ENCODE measurements around the gene SNN.

The SNN gene

DNA sequence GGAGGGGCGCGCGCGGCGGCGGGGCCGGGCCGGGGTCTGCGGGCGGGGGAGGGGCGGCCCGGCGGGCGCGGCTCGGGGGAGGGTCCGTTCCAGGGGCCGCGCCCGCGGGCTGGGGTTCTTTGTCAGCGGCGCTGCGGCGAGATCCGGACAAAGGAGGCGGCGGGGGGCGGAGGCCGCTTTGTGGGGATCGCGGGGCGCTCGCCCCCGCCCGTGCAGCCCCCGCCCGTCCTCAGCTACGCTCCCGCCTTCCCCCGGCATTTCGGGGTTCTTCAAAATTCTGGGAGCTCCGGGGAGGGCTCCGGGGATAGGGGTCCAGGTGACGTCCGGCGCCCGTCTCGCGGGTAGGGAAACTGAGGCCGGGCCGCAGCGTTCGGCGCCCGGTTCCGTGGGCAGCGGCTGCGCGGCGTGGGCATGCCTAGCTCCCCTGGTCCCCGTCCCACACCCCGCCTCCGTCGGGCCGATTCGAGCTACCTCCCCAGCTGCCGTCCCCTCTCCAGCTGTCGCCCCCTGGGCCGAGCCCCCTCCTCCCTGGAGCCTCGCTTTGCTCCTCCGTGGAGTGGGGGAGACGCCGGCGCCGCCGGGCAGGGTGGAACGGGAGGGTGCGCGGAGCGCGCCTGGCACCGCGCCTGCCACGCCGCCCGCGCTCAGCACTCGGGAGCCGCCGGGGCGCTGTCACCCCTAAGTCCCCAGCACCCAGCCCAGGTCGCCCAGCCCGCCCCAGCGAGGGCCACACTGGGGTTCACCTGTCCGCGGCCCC lies 546 bp downstream of the SNN start:
- no CpG with 5 or more reads among the region's 97 CpGs for WGBS, 2 donors (ENCODE audit: extremely low coverage in 2 of 2, insufficient read length in 2 of 2, insufficient replicate concordance in 1 of 2)
- H2BK5ac ChIP-seq (ENCODE audit: low read length) = peak overlapping the region; percentile 90
- peak overlapping the region; percentile 100 for H2AK5ac ChIP-seq (ENCODE audit: low read depth, low read length)
- H3K4me2 ChIP-seq (ENCODE audit: insufficient read depth, low read length, poor library complexity, severe bottlenecking) = peak overlapping the region; percentile 69
- H2BK12ac ChIP-seq (ENCODE audit: low read length) = peak overlapping the region; percentile 66
- no peaks in the 10 kb centered on the region for H3K9me3 ChIP-seq (replicated peaks in 1 of 2; ENCODE audit: control insufficient read depth in 2 of 2, insufficient read depth in 1 of 2, low read depth in 1 of 2, low read length in 2 of 2)
- H3K79me1 ChIP-seq (ENCODE audit: low read depth, low read length) = peaks cover 37% of the 10 kb centered on the region
- H4K91ac ChIP-seq (ENCODE audit: low read depth, low read length, poor library complexity) = peak overlapping the region; percentile 81
- H2BK120ac ChIP-seq (ENCODE audit: low read depth, low read length) = peak overlapping the region; percentile 61
- H2BK15ac ChIP-seq (ENCODE audit: low read length) = peak overlapping the region; percentile 93
- H3K27me3 ChIP-seq (ENCODE audit: control insufficient read depth in 3 of 3, insufficient read depth in 3 of 3, low read depth in 1 of 3, low read length in 3 of 3) = no peaks in the 10 kb centered on the region
- H3K36me3 ChIP-seq (replicated peaks in 1 of 2; ENCODE audit: control insufficient read depth in 2 of 2, insufficient read depth in 2 of 2, low read length in 2 of 2) = peaks cover 6 to 29% of the 10 kb centered on the region in 2 donors
- H3K23ac ChIP-seq (ENCODE audit: low read depth, low read length, poor library complexity) = peak overlapping the region; percentile 85
- peak overlapping the region; percentile 100 for H3K18ac ChIP-seq (ENCODE audit: low read length)
- H3K4me1 ChIP-seq (ENCODE audit: control insufficient read depth in 2 of 2, insufficient read depth in 1 of 2, low read depth in 1 of 2, low read length in 2 of 2) = peaks cover 24 to 36% of the 10 kb centered on the region in 2 donors
- H3K4me3 ChIP-seq (ENCODE audit: low read length in 2 of 2) = peak overlapping the region; percentile 96 to 99
- peak overlapping the region; percentile 98 for H3K4ac ChIP-seq (ENCODE audit: low read length)
- H4K8ac ChIP-seq (ENCODE audit: low read depth, low read length) = peak overlapping the region; percentile 31
- peak overlapping the region; percentile 83 for H2AFZ ChIP-seq (ENCODE audit: low read length)
- H3K9ac ChIP-seq (ENCODE audit: low read depth, low read length, poor library complexity) = peak overlapping the region; percentile 100
- peak; percentile 45 for DNase-seq (ENCODE audit: low spot score)
- no peak overlapping the region for H3K27ac ChIP-seq (replicated peaks; ENCODE audit: low read length)
- H3K14ac ChIP-seq (ENCODE audit: low read length) = peak overlapping the region; percentile 95

DNA sequence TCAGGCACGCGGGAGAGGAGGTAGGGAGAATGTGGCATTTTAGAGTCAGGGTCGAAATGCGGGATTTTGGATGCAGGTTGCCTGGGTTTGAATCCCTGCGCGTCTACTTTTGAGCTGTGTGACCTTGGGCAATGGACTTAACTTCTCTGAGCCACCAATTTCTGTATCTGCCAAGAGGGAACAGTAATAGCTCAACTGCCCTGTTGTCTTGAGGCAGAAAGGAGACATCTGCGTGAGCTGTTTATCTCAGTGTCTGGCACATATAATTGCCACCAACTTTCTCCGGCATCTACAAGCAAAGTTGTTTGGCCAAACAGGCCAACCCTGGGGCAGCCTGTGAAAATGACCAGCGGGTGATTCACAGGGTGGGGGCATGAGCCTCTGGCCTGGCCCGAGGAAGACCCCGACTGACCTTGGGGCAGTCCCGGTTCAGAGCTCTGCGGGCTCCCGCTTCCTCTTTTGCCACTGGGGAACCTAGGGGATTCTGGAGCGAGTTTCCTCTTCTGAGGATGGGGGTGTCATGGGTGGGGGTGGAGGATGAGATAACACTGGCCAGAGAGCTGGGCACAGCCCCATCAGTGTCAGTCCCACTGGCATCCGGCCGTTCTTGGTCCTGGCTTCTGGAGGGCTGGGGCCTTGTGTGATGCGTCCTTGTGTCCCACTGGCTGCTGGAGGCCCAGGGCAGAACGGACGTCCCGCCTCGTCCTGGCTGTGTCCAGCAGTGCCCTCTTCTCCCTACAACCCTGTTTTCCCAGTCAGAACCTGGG lies 1.3 kb downstream of the SNN start:
- H3K27ac ChIP-seq (replicated peaks; ENCODE audit: low read length) = no peak overlapping the region
- no peak overlapping the region for H4K91ac ChIP-seq (ENCODE audit: low read depth, low read length, poor library complexity)

DNA sequence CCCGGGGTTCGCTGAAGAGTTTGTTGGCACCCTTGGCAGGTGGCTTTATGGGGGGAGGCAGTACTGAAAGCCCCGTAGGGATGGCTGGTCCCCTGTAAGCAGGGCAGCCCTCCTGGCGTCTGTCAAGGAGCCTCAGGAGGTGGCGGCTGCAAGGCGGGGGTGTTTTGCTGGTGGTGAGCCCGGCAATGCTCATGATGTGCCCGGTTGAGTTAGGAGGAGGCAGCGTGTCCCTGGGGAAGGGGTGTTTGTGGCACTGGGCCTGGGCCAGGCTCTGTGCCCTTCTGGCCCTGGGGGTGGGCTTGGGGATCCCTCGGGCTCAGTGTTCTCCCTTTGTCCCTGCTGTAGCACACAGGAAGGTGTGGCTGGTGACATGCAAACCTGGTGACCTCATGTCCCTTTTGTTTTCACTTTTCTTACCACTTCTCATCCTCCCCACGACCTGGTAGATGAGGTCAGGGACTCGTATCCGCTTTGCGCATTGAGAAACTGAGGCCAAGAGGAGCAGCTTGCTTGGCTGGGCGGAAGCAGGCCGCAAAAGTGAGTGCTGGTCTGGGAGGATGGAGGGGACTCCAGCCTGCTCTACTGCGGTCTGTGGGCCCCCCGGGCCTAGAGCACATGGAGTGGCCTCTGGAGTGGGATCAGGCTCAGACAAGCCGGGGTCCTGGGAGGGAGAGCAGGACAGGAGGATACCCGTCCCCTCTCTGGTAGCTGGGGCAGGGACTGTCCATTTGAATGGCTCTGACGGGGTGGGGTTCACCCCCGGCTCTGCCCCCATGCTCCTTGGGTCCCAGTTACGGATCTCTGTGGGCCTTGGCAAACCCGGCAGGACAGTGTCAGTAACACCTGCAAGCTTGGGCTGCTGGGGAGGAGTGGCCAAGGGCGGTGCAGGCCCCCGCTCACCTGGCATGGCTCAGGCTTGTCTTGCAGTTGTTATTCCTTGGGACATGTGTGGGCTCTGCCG lies 2.2 kb downstream of the SNN start:
- no peaks in the 10 kb centered on the region for H3K27me3 ChIP-seq (ENCODE audit: control insufficient read depth in 3 of 3, insufficient read depth in 3 of 3, low read depth in 1 of 3, low read length in 3 of 3)
- H2BK12ac ChIP-seq (ENCODE audit: low read length) = no peak overlapping the region
- H3K4me1 ChIP-seq (ENCODE audit: control insufficient read depth in 2 of 2, insufficient read depth in 1 of 2, low read depth in 1 of 2, low read length in 2 of 2) = peaks cover 13 to 28% of the 10 kb centered on the region in 2 donors
- peak overlapping the region; percentile 69 for H3K4me2 ChIP-seq (ENCODE audit: insufficient read depth, low read length, poor library complexity, severe bottlenecking)
- no peak overlapping the region for H2BK120ac ChIP-seq (ENCODE audit: low read depth, low read length)
- H2BK5ac ChIP-seq (ENCODE audit: low read length) = peak overlapping the region; percentile 1
- peak overlapping the region; percentile 66 for H3K18ac ChIP-seq (ENCODE audit: low read length)
- no peak overlapping the region for H4K91ac ChIP-seq (ENCODE audit: low read depth, low read length, poor library complexity)
- H3K79me1 ChIP-seq (ENCODE audit: low read depth, low read length) = peaks cover 45% of the 10 kb centered on the region
- no peak overlapping the region for H2AFZ ChIP-seq (ENCODE audit: low read length)
- H3K27ac ChIP-seq (replicated peaks; ENCODE audit: low read length) = no peak overlapping the region
- no peak overlapping the region for H3K4ac ChIP-seq (ENCODE audit: low read length)
- H3K36me3 ChIP-seq (replicated peaks in 1 of 2; ENCODE audit: control insufficient read depth in 2 of 2, insufficient read depth in 2 of 2, low read length in 2 of 2) = peaks cover 10 to 45% of the 10 kb centered on the region in 2 donors
- no peak overlapping the region for H2BK15ac ChIP-seq (ENCODE audit: low read length)
- no peak overlapping the region for H4K8ac ChIP-seq (ENCODE audit: low read depth, low read length)
- peaks cover 0 to 2% of the 10 kb centered on the region in 2 donors for H3K9me3 ChIP-seq (replicated peaks in 1 of 2; ENCODE audit: control insufficient read depth in 2 of 2, insufficient read depth in 1 of 2, low read depth in 1 of 2, low read length in 2 of 2)
- peak overlapping the region; percentile 90 for H3K23ac ChIP-seq (ENCODE audit: low read depth, low read length, poor library complexity)
- no peak overlapping the region for H2AK5ac ChIP-seq (ENCODE audit: low read depth, low read length)
- WGBS, 2 donors (ENCODE audit: extremely low coverage in 2 of 2, insufficient read length in 2 of 2, insufficient replicate concordance in 1 of 2) = no CpG with 5 or more reads among the region's 27 CpGs
- H3K14ac ChIP-seq (ENCODE audit: low read length) = peak overlapping the region; percentile 47
- peak overlapping the region; percentile 43 to 96 for H3K4me3 ChIP-seq (ENCODE audit: low read length in 2 of 2)
- peak overlapping the region; percentile 91 for H3K9ac ChIP-seq (ENCODE audit: low read depth, low read length, poor library complexity)
- no peak for DNase-seq (ENCODE audit: low spot score)

More for the DNA sequence above, 1.3 kb downstream of the SNN start:
- Histone ChIP-seq H3K4me2 (ENCODE audit: insufficient read depth, low read length, poor library complexity, severe bottlenecking) (peak overlapping the region; percentile 69), H3K36me3 (replicated peaks in 1 of 2; ENCODE audit: control insufficient read depth in 2 of 2, insufficient read depth in 2 of 2, low read length in 2 of 2) (peaks cover 10 to 37% of the 10 kb centered on the region in 2 donors), H2AFZ (ENCODE audit: low read length) (no peak overlapping the region), H2BK5ac (ENCODE audit: low read length) (no peak overlapping the region), H3K79me1 (ENCODE audit: low read depth, low read length) (peaks cover 42% of the 10 kb centered on the region), H3K9me3 (replicated peaks in 1 of 2; ENCODE audit: control insufficient read depth in 2 of 2, insufficient read depth in 1 of 2, low read depth in 1 of 2, low read length in 2 of 2) (no peaks in the 10 kb centered on the region), H3K9ac (ENCODE audit: low read depth, low read length, poor library complexity) (peak overlapping the region; percentile 100), H4K8ac (ENCODE audit: low read depth, low read length) (no peak overlapping the region), H2BK15ac (ENCODE audit: low read length) (peak overlapping the region; percentile 93), H3K4me3 (ENCODE audit: low read length in 2 of 2) (peak overlapping the region; percentile 96 to 99), H3K27me3 (ENCODE audit: control insufficient read depth in 3 of 3, insufficient read depth in 3 of 3, low read depth in 1 of 3, low read length in 3 of 3) (no peaks in the 10 kb centered on the region), H2BK120ac (ENCODE audit: low read depth, low read length) (no peak overlapping the region), H3K4me1 (ENCODE audit: control insufficient read depth in 2 of 2, insufficient read depth in 1 of 2, low read depth in 1 of 2, low read length in 2 of 2) (peaks cover 22 to 36% of the 10 kb centered on the region in 2 donors), H3K18ac (ENCODE audit: low read length) (peak overlapping the region; percentile 100), H2BK12ac (ENCODE audit: low read length) (no peak overlapping the region), H3K14ac (ENCODE audit: low read length) (no peak overlapping the region), H3K4ac (ENCODE audit: low read length) (no peak overlapping the region), H2AK5ac (ENCODE audit: low read depth, low read length) (peak overlapping the region; percentile 100), H3K23ac (ENCODE audit: low read depth, low read length, poor library complexity) (peak overlapping the region; percentile 75)
- DNase-seq (ENCODE audit: low spot score) = no peak
- WGBS, 2 donors (ENCODE audit: extremely low coverage in 2 of 2, insufficient read length in 2 of 2, insufficient replicate concordance in 1 of 2) = no CpG with 5 or more reads among the region's 22 CpGs
